DMS79 (cell line): ENCODE results near the gene TRAPPC8.
"Not testable (repeated sequence)": the region's sequence is repeated elsewhere in the genome, so short reads cannot be mapped to it uniquely, and the experiment has no call there.

ENCODE experiments used
- DNase-seq: peaks from one replicate; lab custom pipeline; 2025; lab: John Stamatoyannopoulos, UW

Gene TRAPPC8

GRCh38 chr18:31942999-31943877 lies at the start of gene TRAPPC8:
TSS of gene TRAPPC8 (minus strand) at chr18:31943128. CDS start at chr18:31942764, 364 bp downstream.
- DNase-seq: peak; percentile 95

DNA sequence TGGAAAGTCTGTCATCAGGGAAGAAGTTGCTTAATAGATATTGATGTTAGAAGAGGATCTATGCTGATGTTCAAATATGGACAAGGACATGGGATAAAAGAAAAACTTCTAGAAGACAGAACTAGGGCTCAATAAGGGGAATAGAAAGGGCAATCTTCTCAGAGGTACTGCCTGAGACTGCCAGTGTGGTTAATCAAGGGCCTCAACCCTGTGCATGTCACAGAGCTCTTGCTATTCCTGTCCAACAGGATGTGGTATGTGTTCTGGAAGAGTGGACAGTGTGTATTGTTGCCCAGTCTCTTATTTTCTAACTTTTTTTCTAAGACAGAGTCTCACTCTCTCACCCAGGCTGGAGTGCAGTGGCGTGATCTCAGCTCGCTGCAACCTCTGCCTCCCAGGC lies 47.9 kb upstream of the TRAPPC8 start:
- no peak for DNase-seq

DNA sequence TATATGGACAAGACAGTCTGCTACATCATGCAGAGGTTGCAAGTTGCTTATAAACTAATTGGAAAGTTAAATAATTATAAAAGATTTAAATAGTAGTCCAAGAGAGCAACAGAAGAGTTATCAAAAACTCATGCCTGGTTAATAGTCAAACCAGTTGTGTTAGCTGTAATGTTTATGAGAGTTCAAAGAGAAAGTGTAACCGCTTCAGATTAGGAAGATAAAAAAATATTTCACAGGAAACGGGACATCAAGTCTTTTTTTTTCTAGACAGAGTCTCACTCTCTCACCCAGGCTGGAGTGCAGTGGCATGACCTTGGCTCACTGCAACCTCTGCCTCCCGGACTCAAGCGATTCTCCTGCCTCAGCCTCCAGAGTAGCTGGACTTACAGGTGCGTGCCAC lies 41.0 kb upstream of the TRAPPC8 start:
- DNase-seq: no peak

DNA sequence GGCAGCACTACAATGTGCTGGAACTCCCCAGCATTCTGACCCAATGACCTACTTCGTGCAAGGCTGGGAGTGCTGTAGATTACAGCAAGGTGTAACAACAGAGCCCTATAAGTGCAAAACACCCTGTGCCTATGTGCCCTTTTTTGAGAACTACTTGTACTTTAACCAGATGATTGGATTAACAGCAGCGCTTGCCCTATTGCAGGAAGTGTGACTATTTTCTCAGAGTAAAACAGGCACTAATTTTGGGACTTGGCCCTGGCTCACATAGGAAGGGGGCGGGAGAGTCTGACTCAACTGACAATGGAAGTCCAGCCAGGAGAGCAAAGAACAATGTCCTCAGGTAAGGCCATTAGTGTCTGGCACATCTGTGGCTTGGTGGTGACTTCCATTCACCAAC lies 40.1 kb upstream of the TRAPPC8 start:
- no peak for DNase-seq

DNA sequence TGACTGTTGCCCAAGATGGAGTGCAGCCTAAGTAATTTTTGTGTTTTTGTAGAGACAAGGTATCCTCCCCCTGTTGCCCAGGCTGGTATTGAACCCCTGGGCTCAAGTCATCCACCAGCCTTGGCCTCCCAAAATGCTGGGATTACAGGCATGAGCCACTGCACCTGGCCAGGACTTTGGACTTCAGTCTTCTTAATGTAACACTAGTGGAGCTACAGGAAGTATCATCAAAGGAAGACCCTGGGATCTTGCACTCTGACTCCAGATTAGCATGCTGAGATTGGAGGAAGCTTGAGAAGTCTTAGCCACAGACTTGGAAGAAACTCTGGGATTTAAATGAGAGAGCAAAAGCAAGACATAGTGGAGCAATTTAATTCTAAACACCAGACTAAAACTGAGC lies 37.9 kb upstream of the TRAPPC8 start:
- DNase-seq: no peak

GRCh38 chr18:31979714-31980113 lies 36.8 kb upstream of the TRAPPC8 start:
- DNase-seq: no peak

- no peak for DNase-seq
Measured at GRCh38 chr18:31978616-31979015, 35.7 kb upstream of the TRAPPC8 start.

GRCh38 chr18:31977270-31977872 lies 34.4 kb upstream of the TRAPPC8 start:
- no peak for DNase-seq

GRCh38 chr18:31976242-31976641 lies 33.3 kb upstream of the TRAPPC8 start:
- DNase-seq: no peak

DNA sequence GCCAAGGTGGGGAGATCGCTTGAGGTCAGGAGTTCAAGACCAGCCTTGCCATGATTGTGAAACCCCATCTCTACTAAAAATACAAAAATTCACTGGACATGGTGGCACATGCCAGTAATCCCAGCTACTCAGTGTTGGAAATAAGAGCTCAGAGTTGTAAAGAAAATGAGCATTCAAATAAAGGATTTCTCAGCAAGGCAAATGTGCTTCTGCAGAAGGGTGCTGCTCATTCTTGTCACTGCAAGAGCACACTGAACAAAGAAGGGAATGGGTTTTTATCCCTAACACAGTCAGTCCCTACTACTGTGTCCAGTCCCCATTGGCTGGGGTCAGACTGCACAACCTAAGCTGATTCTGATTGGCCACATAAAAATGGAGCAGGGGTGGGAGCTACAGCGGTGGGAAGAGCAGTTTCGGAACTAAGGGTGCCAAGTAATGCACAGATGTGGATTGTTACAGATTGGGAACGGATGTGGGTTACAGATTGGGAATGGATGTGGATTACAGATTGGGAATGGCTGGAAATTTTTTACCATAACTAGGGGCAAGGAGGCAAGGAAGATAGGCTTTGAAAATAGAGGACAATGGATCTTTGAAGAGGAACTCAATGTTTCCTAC lies 31.1 kb upstream of the TRAPPC8 start:
- DNase-seq: no peak

- no peak for DNase-seq
Measured at GRCh38 chr18:31970617-31971016, 27.7 kb upstream of the TRAPPC8 start.

- DNase-seq: no peak
Measured at GRCh38 chr18:31965316-31965970, 22.5 kb upstream of the TRAPPC8 start.

DNA sequence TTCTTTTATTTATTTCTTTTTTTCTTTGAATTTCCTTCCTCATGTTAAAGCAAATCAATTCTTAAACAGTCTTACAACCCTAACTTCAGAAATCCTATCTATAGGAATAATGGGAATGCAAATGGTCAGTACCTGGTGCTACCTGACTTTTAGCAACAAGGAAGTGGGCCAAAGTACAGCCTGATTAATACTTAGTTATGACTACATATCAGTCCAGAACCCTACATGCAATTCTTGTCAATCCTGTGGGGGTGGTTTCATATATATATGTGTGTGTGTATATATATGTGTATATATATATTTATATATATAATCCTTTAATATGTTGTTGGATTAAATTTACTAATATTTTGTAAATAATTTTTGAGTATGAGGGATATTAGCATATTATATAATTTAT lies 14.8 kb upstream of the TRAPPC8 start:
- no peak for DNase-seq

GRCh38 chr18:31954349-31954748 lies 11.4 kb upstream of the TRAPPC8 start:
- no peak for DNase-seq

DNA sequence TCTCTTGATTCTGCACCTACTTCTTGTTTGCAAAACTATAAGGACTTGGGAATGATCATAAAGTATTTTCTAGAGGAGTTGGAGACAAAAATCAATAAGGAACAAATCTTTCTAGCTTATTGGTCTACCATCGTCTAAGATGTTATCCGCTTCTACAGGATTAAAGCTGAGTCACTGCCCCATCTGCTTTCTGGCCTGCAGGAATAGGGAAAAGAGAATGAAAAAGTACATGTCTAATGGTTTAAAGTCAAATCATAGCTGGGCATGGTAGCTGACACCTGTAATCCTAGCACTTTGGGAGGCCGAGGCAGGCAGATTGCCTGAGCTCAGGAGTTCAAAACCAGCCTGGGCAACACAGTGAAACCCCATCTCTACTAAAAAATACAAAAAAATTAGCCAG lies 10.8 kb upstream of the TRAPPC8 start:
- DNase-seq: not testable (repeated sequence)

- no peak for DNase-seq
Measured at GRCh38 chr18:31952223-31952622, 9.3 kb upstream of the TRAPPC8 start.

DNA sequence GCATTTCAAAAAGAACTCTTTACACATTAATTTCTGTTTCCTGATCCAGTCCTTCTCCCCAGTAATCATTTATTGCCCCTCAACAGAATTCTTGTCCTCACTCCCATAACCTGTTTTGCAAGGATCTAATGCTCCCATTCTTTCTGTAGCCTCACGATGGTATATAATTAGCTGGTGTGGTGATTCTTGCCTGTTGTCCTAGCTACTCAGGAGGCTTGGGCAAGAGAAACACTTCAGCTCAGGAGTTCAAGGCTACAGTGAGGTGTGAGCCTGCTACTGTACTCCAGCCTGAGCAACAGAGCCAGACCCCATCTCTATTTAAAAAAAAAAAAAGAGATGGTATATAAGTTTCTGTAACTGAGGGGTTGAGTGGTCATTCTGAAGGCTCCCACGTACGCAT lies 7.7 kb upstream of the TRAPPC8 start:
- no peak for DNase-seq

- not testable (repeated sequence) for DNase-seq
Measured at GRCh38 chr18:31948349-31948748, 5.4 kb upstream of the TRAPPC8 start.

GRCh38 chr18:31946305-31947046 lies 3.5 kb upstream of the TRAPPC8 start:
- no peak for DNase-seq

DNA sequence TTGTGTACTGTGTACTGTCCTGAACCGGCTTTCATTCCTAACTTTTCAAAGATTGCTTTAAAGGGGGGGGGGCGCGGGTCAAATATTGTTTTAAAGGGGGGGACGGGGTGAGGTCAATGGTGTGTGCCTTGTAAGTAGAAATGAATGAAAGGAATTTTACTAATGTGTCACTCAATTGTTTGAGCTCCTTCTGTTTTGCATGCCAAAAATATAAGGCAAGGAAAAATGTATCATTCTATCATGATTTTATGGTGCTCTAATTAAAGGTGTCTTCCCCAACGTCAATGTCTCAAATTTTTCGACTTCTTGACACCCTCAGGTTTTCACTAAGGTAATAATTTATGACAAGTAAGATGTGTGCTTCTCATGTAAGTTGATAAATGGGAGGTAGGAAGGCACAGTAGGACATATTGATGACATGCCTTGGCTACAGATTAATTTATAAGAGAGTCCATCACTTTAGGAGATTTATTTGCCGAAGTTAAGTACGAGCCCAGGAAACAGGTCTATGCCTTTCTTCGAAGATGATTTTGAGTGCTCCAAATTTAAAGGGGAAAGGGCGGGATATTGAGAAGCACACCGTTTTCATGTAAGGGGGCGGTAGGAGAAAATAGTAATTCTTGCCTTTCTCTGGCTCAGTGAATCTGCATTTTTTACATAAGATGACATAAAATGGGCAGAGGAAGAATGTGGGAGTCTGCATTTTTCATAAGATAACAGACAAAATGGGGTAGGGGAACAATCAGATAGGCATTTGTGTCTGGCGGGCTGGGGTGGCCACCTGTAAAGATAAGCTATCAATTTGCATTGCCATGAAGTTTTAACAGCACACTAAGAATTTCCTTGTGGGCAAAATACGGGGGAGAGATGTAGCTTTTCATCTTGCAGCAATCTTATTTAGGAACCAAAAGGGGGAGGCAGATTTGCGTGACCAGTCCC lies 1.2 kb upstream of the TRAPPC8 start:
- DNase-seq: no peak
